Kidney epithelial cell (primary cell): Measurements from ENCODE around the gene LYPLA2. TPM values are rescaled to one million over a fixed set of nuclear protein-coding genes. Genes with fewer than 3 reads are reported as not detected.
"Not testable (repeated sequence)": the region's sequence is repeated elsewhere in the genome, so short reads cannot be mapped to it uniquely, and the experiment has no call there.

Source experiments
- DNase-seq: peaks from one replicate; pipeline ENCODE4 v3.0.0-alpha.2; 2010; ENCODE audit warnings: low read depth
- H3K27me3 ChIP-seq: 2 replicates; pipeline ENCODE4 v1.6.0; 2011; ENCODE audit warnings: low read length; ENCODE audit not compliant: control insufficient read depth, insufficient read depth
- H3K36me3 ChIP-seq: 2 replicates; pipeline ENCODE4 v1.5.1; 2011; ENCODE audit warnings: low read length; ENCODE audit not compliant: control insufficient read depth, insufficient read depth
- H3K4me3 ChIP-seq: 2 replicates; pipeline ENCODE4 v1.5.1; 2011; ENCODE audit warnings: low read depth, mild to moderate bottlenecking, control low read depth, low read length
- CTCF ChIP-seq: IDR thresholded peaks from 2 replicates; pipeline ENCODE4 v1.5.1; 2011; ENCODE audit warnings: mild to moderate bottlenecking, moderate library complexity, low read length, control low read depth, inconsistent platforms; ENCODE audit not compliant: insufficient read depth, poor library complexity, severe bottlenecking
- total RNA-seq: library from RNA; depleted of rRNA; stranded (reverse); fragments of >200 nt; gene quantifications from 2 replicates; pipeline ENCODE4 v1.2.3, GENCODE V29; 2015

Gene LYPLA2
- total RNA-seq, 1 donor from 2014 or later, result 163 TPM

GRCh38 chr1:23774174-23774880 is 16.6 kb upstream of the LYPLA2 start:
- no peaks in the 10 kb centered on the region for H3K36me3 ChIP-seq
- H3K4me3 ChIP-seq, result no peak overlapping the region
- no peak for TF ChIP-seq CTCF
- DNase-seq, result no peak
- no peaks in the 10 kb centered on the region for H3K27me3 ChIP-seq

DNA sequence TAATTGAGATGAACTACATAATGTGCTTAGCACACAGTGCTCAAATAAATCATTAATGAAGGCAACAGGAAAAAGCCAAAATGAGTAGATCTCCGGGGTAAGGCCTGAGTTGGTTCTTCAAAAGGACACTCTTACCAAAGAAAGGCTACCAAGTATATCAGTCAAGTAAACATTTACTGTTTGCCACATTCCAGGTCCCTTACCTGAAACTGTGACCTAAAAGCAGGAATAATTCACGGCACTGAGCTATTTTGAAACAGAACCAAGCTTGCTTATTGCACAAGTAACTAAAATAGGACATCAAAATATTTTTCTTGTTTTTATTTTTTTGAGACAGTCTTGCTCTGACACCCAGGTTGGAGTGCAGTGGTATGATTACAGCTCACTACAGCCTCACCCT is 14.7 kb upstream of the LYPLA2 start:
- H3K36me3 ChIP-seq, result no peaks in the 10 kb centered on the region
- no peaks in the 10 kb centered on the region for H3K27me3 ChIP-seq
- TF ChIP-seq CTCF, result no peak
- H3K4me3 ChIP-seq, result no peak overlapping the region
- DNase-seq, result no peak

DNA sequence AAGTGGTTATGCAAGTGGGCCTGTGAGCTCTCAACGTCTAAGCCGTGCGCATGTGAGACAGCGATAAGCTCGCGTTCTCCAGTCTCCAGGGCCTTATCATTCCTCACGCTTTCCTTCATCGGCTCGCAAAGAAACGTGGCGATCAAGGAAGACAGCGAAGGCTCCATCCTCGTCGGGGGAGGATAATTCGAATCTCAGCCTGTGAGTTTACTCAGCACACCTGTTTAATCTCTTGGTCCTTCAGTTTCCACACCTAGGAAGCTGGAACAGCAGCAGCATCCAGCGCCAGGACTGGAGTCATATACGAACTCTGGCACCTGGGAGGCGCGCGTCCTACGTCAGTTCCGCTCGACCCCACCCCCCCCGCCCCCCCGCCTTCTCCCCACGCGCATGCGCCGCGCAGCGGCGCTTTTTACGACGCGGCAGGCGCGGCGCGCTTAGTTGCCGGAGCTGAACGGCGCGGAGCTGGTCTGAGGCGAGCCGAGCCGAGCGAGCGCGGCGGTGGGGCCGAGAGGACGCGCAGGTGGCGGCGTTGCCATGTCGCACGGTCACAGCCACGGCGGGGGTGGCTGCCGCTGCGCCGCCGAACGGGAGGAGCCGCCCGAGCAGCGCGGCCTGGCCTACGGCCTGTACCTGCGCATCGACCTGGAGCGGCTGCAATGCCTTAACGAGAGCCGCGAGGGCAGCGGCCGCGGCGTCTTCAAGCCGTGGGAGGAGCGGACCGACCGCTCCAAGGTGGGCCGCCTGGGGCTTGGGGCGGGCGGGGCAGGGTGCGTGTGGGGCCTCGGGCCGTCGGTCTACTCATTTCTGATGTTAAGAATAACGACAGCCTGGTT is 12.7 kb upstream of the LYPLA2 start, which contains the start of gene PITHD1:
Gene PITHD1 (plus strand): TSS at position 440 of the 836 bp plus-strand sequence. CDS start 98 bp downstream, at position 538.
- H3K36me3 ChIP-seq, result no peaks in the 10 kb centered on the region
- no peak for TF ChIP-seq CTCF
- DNase-seq, result no peak
- no peaks in the 10 kb centered on the region for H3K27me3 ChIP-seq
- peak within 1 kb of the TSS; percentile 56 for H3K4me3 ChIP-seq

GRCh38 chr1:23779826-23780371 is 11.0 kb upstream of the LYPLA2 start:
- no peak for TF ChIP-seq CTCF
- no peaks in the 10 kb centered on the region for H3K36me3 ChIP-seq
- H3K4me3 ChIP-seq, result no peak overlapping the region
- H3K27me3 ChIP-seq, result no peaks in the 10 kb centered on the region
- no peak for DNase-seq

GRCh38 chr1:23783141-23783540 is 7.8 kb upstream of the LYPLA2 start:
- DNase-seq, H3K36me3 ChIP-seq, H3K4me3 ChIP-seq, H3K27me3 ChIP-seq: not testable (repeated sequence)

DNA sequence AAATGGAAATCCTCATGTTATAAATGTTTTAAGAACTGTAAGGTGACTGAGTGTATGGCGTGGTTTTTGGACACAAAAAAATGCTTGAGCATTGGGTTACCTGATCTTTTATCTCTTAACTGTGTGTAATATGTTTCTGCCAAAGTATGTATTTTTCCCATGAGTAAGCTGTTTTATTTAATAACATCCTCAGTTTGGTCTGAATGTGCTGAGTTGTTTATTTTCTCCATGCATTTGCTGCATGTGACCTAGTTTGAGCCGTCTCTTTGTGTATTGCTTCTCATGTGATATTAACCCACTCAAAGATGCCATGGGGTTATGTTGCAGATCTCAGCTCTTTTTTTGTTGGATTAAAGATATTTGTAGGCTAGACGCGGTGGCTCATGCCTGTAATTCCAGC is 6.1 kb upstream of the LYPLA2 start:
- Histone ChIP-seq H3K4me3 (no peak overlapping the region), H3K27me3 (no peaks in the 10 kb centered on the region), H3K36me3 (peaks cover 6% of the 10 kb centered on the region)
- DNase-seq, result no peak
- no peak for TF ChIP-seq CTCF
